HG03159 (cell line): ENCODE data around the gene GLDN.

Source experiments
- ATAC-seq: cut with Tn5 transposase; IDR thresholded peaks from one replicate; pipeline ENCODE4 v1.9.1; 2021; ENCODE audit warnings: mild to moderate bottlenecking, moderate library complexity; ENCODE audit not compliant: unreplicated experiment

GLDN gene

DNA sequence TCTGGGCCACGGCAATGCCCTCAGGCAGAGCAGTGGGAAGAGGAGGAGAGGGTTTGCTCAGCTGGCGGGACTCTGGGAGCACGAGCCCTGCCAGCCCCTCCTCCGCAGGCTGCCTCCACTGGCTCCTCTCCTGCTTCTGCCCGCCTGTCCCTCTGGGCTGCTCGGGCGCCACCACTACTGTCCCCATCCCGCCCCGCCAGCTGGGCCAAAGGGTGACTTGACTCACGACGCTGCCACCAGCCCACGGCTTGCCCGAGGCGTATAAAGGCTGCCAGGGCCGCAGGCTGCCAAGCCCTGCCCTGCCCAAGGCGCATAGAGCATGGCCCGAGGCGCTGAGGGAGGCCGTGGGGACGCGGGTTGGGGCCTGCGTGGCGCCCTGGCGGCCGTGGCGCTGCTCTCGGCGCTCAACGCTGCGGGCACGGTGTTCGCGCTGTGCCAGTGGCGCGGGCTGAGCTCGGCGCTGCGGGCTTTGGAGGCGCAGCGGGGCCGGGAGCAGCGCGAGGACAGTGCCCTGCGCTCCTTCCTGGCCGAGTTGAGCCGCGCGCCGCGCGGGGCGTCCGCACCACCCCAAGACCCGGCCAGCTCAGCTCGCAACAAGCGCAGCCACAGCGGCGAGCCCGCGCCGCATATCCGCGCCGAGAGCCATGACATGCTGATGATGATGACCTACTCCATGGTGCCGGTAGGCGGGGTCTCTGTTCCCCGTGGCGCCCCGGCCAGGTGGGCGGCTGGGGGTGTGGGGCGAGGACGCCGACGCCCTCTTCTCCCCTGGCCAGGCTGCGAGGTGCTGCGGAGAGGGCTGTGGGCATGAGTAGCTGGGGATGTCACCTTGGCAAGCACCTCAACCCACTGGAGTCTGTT is at the start of gene GLDN:
Gene GLDN (plus strand): TSS at position 290 of the 861 bp plus-strand sequence. CDS start 30 bp downstream, at position 320.
- no peak for ATAC-seq

DNA sequence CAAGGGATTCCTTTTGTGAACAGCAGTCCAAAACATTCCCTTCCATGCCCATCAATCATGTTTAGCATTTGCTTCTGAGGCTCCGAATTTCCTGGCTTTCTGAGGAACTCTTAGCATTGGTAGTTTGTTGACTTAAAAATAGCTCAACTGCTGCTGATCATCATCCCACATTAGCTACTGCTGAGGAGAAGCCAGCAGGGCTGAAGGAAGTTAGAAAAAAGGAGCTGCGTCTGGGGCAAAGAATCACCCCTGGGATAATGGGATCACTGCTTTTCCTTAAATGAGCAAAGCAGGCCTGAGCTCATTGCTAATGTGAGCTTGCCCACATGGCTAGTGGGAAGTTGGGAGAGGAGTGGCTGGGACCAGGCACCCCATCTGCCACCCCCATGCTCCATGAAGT is 42.8 kb upstream of the GLDN start:
- no peak for ATAC-seq

DNA sequence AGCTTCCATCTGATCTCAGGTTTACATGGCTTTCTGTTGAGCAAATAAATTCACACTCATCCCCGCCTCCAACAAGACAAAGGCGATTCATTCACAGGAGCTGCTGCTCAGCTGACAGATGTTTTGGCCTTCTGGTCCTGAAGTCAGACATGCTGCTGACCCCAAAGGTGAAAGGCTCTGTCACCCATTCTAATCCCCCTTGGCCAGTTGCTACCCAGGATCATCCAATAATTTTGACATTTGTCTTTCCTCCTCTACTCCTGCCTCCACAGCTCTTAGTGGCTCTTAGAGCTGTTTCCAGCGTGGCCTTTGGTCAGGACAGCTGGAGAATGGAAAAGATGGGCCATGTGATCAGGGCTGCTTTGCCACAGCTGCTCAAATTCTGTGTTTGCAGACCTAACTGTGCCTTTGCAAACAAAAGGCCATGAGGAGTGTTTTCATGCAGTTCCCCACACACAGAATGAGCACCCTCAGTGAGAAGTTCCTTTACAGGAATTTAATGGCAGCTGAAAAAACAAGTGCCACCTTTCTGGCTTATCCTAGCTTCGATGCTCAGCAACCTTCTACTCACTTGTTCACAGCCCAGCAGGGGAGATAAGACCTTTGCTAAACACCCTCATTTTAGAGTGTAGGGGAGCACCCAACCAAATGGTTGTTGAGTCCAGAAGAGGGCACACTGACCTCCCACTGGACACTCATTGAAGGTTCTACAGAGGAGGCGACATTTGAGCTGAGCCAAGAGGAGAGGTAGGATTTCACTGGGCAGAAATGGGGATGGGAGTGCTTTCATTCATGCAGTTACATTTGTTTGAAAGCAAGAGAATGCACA is 42.1 kb upstream of the GLDN start:
- no peak for ATAC-seq

DNA sequence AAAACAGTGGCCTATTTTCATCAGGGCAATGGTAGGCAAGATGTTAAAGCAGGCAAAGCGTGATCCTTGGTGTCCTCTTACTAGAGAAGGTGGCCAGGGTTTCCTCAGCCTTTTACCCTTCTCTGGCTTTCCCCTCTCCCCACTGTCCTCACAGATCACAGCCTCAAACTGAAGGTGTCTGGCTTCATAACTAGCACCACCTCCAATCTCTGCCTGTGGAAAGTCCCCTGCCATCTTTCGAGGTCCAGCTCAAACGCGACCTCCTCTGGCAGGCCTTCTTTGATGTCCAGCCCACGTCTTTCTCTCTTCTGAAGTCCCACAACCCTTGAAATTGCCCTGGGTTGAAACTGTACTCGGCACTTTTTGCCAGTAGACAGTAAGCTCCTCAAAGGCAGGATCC is 39.0 kb upstream of the GLDN start:
- ATAC-seq = no peak

DNA sequence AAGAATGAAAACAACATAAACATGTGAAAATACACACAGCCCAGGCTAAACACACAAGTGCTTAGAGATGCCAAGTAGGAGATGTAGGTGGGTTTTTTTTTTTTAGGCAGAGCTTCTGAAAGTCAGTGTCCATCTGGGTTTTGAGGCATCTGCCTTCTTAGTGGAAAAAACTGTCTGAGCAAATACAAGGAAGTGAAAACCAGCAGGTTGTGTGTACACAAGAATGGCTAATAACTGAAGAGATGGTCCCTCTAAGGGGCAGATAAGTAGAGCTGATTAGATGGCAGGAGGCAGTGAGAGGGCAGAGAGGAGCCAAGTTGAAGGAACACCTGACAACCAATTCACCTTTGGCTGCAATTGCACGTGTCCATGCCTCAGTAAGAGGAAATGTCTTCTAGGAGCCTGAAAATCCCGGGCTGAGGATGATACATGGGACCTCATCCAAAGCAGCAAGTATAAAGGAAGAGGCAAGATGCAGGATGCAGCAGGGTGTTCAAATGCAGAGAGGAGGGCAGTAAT is 37.9 kb upstream of the GLDN start:
- ATAC-seq = no peak

DNA sequence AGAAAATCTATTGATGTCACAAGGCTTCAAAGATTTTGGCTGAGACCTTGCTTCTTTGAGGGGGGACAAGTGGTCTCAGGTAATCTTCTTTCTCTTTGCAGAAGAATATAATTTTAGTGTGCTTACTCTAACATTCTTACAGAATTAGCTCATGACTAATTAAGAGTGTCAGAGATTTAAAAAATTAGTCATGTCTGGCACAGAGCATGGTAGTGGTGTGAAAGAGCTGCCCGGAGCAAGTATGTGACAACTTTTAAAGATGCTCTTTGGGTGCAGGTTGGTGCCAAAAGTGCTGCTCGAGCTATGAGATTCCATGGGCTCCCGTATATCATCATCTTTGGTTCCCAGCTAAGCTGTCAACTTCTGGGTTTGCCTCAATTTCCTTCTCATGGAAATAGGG is 34.1 kb upstream of the GLDN start:
- ATAC-seq = no peak

DNA sequence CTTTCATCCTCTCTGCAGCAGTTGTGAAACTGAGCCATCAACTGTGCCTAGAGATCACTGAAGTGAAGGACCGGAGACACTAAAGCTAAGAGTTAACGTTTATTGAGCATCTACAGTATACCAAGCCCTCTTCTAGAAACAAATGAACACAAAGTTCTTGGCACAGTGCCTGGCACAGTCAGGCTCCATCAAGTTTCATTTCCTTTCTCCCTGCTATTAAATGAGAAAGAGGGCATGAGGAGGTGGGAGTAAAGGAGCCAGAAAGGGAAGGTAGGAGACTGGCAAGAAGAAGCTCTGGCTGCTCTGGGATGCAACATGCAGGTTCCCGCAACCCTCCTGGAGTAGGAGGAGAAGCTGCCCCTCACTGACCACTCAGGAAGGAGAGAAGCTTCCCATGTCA is 33.6 kb upstream of the GLDN start:
- no peak for ATAC-seq

DNA sequence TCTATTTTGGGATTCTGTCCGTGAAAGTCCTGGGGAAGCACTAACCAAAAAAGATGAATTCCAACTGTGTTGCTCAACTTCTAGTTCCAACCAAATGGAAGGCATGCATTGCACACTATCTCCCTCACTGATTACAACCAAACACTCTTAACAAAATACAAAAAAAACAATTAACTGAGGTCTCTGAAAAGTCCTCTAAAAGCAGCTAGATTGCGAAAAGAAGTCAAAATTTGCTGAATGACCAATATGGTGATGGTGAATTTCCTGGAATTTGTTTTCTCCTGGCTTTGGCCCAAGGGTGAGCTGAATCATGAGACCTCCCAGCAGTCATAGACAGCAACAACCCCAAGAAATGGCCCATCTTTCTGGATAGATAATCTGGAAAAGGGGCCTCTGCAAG is 31.4 kb upstream of the GLDN start:
- no peak for ATAC-seq

DNA sequence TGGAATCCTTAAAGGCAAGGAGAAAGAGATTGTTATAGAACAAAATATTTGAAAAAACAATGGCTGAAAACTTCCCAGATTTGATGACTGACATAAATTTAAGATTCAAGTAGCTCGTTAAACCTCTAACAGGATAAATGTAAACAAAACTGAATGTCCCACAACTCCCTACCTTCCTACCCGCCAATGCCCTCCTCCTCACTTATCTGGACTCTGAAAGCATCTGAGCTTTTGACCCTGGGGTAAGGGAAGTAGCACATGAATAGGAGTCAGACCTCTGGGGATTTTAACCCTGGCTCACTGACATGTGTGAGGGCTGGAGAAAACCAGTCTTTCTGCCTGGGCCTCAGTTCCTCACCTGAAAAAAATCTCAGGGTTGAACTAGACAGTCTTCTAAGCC is 29.9 kb upstream of the GLDN start:
- no peak for ATAC-seq

DNA sequence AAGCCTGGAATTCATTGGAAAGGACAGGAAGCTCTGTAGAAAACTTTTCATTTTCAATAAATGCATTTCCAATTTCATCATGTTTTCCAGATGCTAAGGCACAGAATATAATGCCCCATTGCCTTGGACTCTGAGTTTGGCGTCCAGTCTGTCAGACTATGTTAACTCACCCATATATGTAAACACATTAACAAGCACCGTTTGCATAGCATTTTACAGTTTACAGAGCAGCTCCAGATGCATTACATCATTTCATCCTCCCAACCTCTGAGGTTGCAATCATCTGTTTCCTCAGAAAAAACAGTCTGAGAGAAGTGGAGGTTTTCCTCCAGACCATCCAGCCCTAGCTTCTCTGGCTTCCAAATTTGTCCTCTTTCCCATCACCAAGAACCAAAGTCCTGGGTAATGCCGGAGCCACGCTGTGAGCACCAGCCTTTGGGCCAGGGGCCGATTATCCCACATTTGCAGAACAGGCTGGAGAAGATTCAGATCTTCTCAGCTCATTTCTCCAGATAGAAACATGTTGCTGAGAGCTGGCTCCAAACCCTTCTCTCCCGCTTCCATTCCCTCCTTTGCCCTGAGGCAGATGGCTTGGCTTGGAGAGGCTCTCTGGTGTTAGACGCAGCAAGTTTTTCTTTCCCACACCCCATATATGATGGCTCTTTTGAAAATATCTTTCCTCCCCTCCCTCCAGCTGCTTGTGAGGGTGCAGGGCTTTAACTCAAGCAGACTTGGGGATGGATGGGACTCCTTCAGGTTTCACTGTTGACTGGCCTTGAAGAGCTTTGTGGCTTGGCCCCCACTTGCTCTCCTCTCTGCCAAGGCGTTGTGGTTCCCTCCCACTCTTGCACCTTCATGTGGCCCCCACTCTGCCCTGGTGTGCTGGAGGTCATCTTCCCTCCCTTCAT is 29.0 kb upstream of the GLDN start:
- no peak for ATAC-seq

DNA sequence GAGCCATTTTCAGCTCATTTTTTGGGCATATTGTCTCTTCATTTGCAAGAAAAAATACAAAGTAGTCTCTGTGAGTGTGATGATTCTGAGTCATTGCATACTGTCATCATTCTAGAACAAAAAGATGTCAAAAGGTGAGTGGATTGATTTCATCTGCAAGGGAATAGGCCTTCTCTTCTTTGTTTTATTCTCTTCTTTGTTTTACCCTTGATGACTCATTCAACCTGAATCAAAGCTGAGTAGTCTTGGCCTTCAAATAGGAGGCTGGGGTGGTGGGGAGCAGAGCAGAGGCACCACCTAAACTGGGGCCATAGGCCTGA is 28.4 kb upstream of the GLDN start:
- ATAC-seq = no peak

DNA sequence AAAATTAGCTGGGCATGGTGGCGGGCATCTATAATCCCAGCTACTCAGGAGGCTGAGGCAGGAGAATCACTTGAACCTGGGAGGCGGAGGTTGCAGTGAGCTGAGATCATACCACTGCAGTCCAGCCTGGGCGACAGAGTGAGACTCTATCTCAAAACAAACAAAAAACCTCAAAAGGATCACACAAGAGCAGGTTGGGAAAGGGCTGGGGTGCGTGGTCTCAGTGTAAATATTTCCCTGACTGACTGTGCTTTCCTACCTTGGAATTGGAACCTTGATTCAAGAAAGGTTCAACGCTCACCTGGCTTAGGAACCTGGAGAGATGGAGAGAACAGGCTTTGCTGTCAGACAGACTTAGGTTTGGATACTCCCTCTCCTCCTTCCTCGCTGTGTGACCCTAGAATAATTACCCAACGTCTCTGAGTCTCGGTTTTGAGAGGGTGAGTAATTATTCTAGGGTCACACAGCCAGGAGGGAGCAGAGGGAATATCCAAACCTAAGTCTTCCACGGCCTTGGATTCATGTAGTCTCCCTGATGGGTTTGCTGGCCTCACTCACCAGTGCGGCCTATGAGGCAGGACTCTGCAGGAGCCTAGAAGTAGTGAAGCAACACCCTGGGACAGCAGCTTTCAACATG is 27.7 kb upstream of the GLDN start:
- no peak for ATAC-seq

DNA sequence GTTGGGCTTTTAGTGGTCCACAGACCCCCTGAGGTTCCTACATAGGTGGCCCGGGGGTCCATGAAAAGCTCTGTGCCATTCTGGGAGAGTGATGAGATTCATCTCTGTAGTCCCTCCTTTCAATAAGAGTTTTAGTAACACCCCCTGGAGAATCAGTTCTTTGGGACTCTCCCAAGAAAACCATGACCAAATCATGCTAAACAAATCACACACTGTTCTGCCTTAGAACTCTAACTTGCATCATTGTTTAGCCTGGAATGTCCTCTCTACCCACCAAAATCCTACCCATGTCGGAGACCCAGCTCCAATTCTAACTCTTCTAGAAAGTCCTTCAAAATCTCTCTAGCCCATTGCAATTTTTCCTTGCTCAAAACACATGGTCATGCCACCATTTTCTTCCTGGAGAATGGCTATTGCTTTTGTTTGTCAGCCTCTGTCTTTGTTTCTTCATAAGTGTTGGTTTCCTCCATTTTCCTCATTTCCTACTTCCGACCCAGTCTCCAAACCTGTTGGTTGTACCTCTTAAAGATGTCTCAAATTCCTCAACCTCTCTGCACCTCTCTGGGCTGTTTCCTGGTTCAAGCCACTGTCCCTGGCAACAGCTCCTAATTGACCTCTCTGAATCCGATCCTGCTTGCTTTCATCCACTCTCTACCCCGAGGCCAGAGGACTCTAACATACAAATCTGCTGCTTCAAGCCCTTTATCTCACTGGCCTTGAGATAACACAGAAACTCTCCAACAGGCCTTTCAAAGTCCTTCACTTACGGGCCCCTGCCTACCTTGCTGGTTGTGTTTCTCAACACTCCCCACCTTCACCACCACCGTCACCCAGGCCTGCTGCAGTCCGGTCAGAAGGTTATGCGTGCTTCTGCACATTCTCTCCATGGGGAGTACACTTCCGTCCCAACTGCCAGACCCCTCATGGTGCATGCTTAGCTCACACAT is 26.8 kb upstream of the GLDN start:
- ATAC-seq = no peak

DNA sequence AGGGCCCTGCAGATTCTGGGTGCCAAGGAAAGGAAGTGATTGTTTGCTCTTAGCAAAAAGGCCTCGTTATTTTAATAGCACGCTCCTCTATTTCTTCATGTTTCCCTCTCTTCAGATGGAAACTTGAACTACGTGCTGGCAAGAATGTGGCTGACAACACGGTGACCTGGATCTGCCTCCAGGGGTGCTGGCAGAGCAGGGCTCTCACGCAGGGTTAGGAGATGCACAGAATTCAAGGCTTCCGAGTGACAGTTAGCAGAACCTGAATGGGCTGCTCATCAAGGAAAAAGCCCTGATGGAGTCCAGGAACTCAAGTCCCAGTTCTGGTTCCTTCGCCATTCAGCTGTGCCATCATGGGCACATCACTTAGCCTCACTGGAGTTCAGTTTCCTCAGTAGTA is 25.7 kb upstream of the GLDN start:
- no peak for ATAC-seq

DNA sequence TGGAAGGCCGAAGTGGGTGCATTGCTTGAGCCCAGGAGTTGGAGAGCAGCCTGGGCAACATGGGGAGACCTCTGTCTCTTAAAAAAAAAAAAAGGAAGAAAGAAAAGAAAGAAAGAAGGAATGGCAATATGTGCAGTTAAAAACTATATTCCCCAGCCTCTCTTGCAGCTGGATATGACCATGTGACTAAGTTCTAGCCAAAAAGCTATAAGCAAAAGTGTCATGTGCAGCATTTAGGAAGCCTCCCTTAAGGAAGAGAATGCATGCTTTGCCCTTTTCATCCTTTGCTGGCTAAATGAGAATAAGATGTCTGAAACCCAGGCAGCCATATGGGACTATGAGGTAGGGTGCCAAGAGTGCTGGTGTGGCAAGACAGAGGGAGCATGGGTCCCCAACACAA is 24.8 kb upstream of the GLDN start:
- ATAC-seq = no peak

DNA sequence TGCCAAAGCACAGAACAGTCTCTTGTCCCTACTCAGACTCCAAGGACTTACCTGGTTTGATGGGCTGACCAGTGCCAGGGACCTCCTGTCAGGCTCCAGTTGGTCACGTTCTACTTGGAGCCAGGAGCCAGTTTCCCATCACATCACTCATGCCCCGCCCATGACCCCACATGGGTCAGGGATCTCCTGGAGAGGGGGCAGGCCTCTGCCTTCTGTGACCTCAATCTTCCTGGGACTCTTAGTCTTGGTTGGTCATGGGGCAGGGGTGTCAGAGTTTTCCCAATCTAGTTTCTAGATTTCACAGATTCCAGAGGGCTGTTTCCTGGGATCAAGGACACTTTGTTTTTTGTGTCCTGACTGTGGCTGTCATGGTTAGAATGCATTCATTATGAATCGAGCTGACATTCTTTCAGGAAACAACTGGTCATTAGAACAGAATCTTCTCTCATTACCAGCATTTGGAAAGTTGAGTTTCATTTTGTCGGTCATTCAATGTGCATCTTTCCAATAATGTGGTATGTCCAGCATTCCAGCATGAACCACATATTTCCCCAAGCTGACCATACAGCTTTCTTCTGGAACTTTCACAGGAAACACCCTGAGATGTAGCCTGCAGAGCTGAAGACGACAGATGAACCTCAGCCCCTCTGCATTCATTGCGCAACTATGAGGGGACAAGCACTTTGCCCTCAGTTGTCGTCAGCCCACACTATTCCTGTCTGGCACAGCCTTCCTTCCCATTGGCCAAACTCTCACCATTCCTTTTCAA is 22.9 kb upstream of the GLDN start:
- no peak for ATAC-seq

DNA sequence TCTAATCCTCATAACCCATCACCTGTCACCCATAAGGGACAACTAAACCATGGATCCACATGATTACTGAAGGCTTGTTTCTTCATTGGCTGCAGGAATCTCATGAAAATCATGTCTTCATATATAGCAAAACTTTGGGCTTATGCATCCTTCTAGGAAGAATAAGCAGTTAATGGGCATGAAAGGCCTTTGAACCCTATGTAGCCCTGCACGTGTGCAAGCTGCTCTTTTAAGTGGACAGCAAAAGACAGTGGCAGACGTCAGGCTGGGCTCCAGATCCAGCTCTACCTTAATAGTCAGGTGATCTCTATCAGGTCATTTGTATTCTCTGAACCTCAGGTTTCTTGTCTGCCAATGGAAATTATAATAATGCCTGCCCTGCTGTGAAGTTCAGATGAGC is 21.9 kb upstream of the GLDN start:
- ATAC-seq = no peak

DNA sequence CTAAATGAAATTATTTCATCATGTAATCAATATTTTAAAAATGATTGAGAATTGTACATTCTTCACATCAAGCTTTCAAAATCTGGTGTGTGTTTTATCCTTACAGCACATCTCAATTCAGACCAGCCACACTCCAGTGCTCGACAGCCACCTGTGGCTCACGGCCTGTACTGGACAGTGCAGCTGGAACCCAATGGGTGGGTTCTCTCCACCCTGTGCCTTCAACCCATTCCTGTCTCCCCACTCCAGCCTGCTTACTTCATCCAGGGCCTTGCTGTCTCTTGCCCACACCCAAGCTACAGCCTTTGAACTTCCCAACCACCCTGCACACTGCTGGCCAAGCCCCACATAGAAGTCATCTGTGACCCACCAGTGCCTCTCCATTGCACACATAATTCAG is 20.6 kb upstream of the GLDN start:
- no peak for ATAC-seq

DNA sequence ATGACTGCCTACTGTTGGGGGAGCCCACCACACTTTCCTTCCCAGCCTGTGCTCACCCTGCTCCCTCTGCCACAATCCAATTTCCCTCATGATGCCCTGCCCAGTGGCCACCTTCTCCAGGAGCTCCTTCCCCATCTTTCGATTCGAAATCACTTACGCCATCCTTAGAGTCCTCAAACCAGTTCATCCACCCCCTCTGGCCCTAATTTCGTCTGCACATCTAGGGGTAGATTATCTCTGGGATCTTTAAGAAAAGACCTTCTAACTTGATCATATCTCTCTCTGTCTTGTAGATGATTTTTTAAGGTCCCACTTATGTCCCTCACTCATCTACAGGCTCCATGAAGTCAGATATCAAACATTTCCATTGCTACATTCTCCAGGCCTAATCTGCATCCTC is 20.1 kb upstream of the GLDN start:
- ATAC-seq = no peak
